Trophoblast cell (in vitro differentiated cells and primary cell): ENCODE measurements around the gene TCEANC2.
A peak's percentile ranks its signal among the peaks of the same experiment; 100 is the strongest.

Source experiments
- DNase-seq, 2 donors: peaks; one replicate each; pipeline ENCODE4 v3.0.0-alpha.2; 2016
- H2AFZ ChIP-seq: 2 replicates; pipeline ENCODE4 v1.6.1; 2013; ENCODE audit warnings: low read length, moderate library complexity, mild to moderate bottlenecking; ENCODE audit not compliant: insufficient read depth, poor library complexity
- H2AK5ac ChIP-seq: 2 replicates; pipeline ENCODE4 v1.6.1; 2013; ENCODE audit warnings: mild to moderate bottlenecking, low read length
- H2BK120ac ChIP-seq: 2 replicates; pipeline ENCODE4 v1.6.1; 2013; ENCODE audit warnings: low read length, mild to moderate bottlenecking, moderate library complexity; ENCODE audit not compliant: insufficient read depth, poor library complexity
- H2BK12ac ChIP-seq: 2 replicates; pipeline ENCODE4 v1.6.1; 2013; ENCODE audit warnings: mild to moderate bottlenecking, low read length, moderate library complexity
- H2BK5ac ChIP-seq: 2 replicates; pipeline ENCODE4 v1.6.1; 2013; ENCODE audit warnings: low read length, low read depth, moderate library complexity, mild to moderate bottlenecking; ENCODE audit not compliant: poor library complexity
- H3K14ac ChIP-seq: 2 replicates; pipeline ENCODE4 v1.6.1; 2013; ENCODE audit warnings: mild to moderate bottlenecking, low read length
- H3K18ac ChIP-seq: 2 replicates; pipeline ENCODE4 v1.6.1; 2013; ENCODE audit warnings: mild to moderate bottlenecking, low read length
- H3K23ac ChIP-seq: 2 replicates; pipeline ENCODE4 v1.6.1; 2013; ENCODE audit warnings: low read length
- H3K27ac ChIP-seq: 2 replicates; pipeline ENCODE4 v1.5.1; 2013; ENCODE audit warnings: low read depth, mild to moderate bottlenecking, inconsistent platforms, low read length, moderate library complexity
- H3K27me3 ChIP-seq: 2 replicates; pipeline ENCODE4 v1.6.1; 2013; ENCODE audit warnings: inconsistent platforms, mild to moderate bottlenecking, low read length, moderate library complexity; ENCODE audit not compliant: insufficient read depth
- H3K36me3 ChIP-seq, 2 experiments: 1 replicate in 1 of 2; 2 replicates in 1 of 2; pipeline ENCODE4 v1.6.1; 2013; ENCODE audit warnings: low read length in 2 of 2, mild to moderate bottlenecking in 2 of 2, moderate library complexity in 1 of 2; ENCODE audit not compliant: insufficient read depth in 2 of 2, control insufficient read depth in 1 of 2
- H3K4ac ChIP-seq: 2 replicates; pipeline ENCODE4 v1.6.1; 2013; ENCODE audit warnings: low read depth, mild to moderate bottlenecking, low read length, moderate library complexity
- H3K4me1 ChIP-seq, 2 experiments: 1 replicate in 1 of 2; 2 replicates in 1 of 2; pipeline ENCODE4 v1.6.1; 2013; ENCODE audit warnings: low read length in 2 of 2, mild to moderate bottlenecking in 2 of 2, moderate library complexity in 1 of 2; ENCODE audit not compliant: insufficient read depth in 2 of 2, control insufficient read depth in 1 of 2
- H3K4me2 ChIP-seq: 2 replicates; pipeline ENCODE4 v1.6.1; 2013; ENCODE audit warnings: inconsistent platforms, mild to moderate bottlenecking, low read length, moderate library complexity
- H3K4me3 ChIP-seq: 2 replicates; pipeline ENCODE4 v1.5.1; 2013; ENCODE audit warnings: mild to moderate bottlenecking, low read depth, low read length, inconsistent platforms
- H3K79me1 ChIP-seq: one replicate; pipeline ENCODE4 v1.6.1; 2013; ENCODE audit warnings: low read length
- H3K79me2 ChIP-seq: 2 replicates; pipeline ENCODE4 v1.6.1; 2013; ENCODE audit warnings: low read length, mild to moderate bottlenecking; ENCODE audit not compliant: control insufficient read depth, insufficient read depth, poor library complexity
- H3K9ac ChIP-seq: 2 replicates; pipeline ENCODE4 v1.6.1; 2013; ENCODE audit warnings: mild to moderate bottlenecking, low read length
- H3K9me3 ChIP-seq: 2 replicates; pipeline ENCODE4 v1.6.1; 2013; ENCODE audit warnings: low read depth, mild to moderate bottlenecking, control low read depth, inconsistent platforms, low read length; ENCODE audit not compliant: insufficient read depth
- H4K12ac ChIP-seq: 2 replicates; pipeline ENCODE4 v1.6.1; 2013; ENCODE audit warnings: low read depth, mild to moderate bottlenecking, low read length, moderate library complexity
- H4K8ac ChIP-seq: 2 replicates; pipeline ENCODE4 v1.6.1; 2013; ENCODE audit warnings: low read depth, mild to moderate bottlenecking, low read length, moderate library complexity
- H4K91ac ChIP-seq: one replicate; pipeline ENCODE4 v1.6.1; 2013; ENCODE audit warnings: low read depth, mild to moderate bottlenecking, low read length, moderate library complexity
- WGBS: extraction: QIAGEN DNeasy Blood & Tissue Kit; methylation state at CpG from one replicate; pipeline ENCODE4 v1.1.7; 2013; ENCODE audit warnings: missing lambda C conversion rate; ENCODE audit not compliant: insufficient read length, insufficient coverage; ENCODE audit errors: extremely low coverage; 5-methylcytosine and 5-hydroxymethylcytosine counted together

The TCEANC2 gene

DNA sequence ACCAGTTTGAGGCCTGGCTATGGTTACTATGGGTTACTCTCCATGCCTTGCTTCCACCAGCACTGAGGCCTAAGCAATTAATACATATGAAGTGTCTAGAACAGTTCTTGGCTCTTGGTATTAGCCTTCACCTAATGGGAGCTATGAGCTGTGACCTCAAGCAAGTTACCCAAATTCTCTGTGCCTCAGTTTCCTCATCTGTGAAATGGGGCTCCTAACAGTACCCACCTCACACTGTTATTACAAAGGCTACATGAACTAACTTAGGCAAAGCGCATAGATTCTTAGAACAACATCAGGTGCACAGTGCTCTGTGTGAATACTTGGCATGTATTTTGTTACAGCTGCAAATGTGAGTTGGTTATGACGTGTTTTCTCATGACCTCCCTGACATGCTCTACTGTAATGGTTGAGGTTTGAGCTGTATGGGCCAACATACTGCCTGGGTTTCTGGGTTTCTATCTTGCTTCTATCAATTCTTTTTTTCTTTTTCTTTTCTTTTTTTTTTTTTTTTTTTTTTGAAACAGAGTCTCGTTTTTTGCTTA, 72.9 kb downstream of the TCEANC2 start:
- no peak overlapping the region for H2BK12ac ChIP-seq
- no peak overlapping the region for H2BK5ac ChIP-seq
- H3K9ac ChIP-seq = no peak overlapping the region
- H3K14ac ChIP-seq = no peak overlapping the region
- H3K9me3 ChIP-seq = peaks cover 1% of the 10 kb centered on the region
- H3K4me3 ChIP-seq = no peak overlapping the region
- H3K27ac ChIP-seq = no peak overlapping the region
- H4K8ac ChIP-seq = no peak overlapping the region
- no peaks in the 10 kb centered on the region for H3K79me1 ChIP-seq
- peaks cover 0 to 1% of the 10 kb centered on the region in 2 experiments for H3K4me1 ChIP-seq
- H3K23ac ChIP-seq = no peak overlapping the region
- no peak overlapping the region for H4K12ac ChIP-seq
- H4K91ac ChIP-seq = peak overlapping the region; percentile 17
- H2BK120ac ChIP-seq = no peak overlapping the region
- H2AK5ac ChIP-seq = no peak overlapping the region
- H3K18ac ChIP-seq = no peak overlapping the region
- no CpG with 5 or more reads among the region's 3 CpGs for WGBS
- no peak overlapping the region for H3K4me2 ChIP-seq
- H3K4ac ChIP-seq = no peak overlapping the region
- H3K79me2 ChIP-seq = no peaks in the 10 kb centered on the region
- DNase-seq = no peak
- H3K36me3 ChIP-seq = no peaks in the 10 kb centered on the region
- no peaks in the 10 kb centered on the region for H3K27me3 ChIP-seq
- H2AFZ ChIP-seq = no peak overlapping the region

DNA sequence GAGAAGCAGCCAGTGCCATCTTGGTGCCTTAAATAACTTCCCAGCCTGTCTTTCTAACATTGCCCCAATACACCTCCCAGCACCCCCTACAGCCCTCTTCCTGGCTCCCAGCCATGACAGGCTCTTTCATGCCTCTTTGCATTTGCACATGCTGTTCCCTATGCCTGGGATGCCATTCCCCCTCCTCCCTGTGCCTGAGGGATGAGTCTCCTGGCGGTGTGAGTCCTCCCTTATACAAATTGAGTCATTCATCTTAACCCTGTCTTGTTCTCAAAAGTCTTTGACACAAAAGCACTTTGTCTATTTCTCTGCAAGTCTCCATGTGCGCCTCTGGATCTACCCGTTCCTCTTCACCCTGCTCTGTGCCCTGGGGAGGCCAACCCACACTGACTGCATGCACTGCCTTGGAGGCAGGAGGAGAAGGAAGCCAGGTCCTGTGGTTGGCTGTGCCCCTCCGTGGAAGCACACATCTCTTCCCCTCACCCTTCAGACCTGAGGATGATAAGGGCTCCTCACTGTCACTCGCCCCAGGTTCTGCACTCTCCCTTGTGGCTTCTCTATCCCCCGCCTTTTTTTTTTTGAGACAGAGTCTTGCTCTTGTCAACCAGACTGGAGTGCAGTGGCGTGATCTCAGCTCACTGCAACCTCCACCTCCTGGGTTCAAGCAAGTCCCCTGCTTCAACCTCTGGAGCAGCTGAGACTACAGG, 74.3 kb downstream of the TCEANC2 start:
- H4K91ac ChIP-seq = no peak overlapping the region
- H3K9me3 ChIP-seq = peaks cover 1% of the 10 kb centered on the region
- no peak overlapping the region for H2BK12ac ChIP-seq
- H3K36me3 ChIP-seq = no peaks in the 10 kb centered on the region
- no peak overlapping the region for H3K14ac ChIP-seq
- H3K79me2 ChIP-seq = no peaks in the 10 kb centered on the region
- H2BK5ac ChIP-seq = no peak overlapping the region
- no peaks in the 10 kb centered on the region for H3K27me3 ChIP-seq
- whole genome bisulfite sequencing = no CpG with 5 or more reads among the region's 7 CpGs
- H3K4me1 ChIP-seq = no peaks in the 10 kb centered on the region
- H3K18ac ChIP-seq = no peak overlapping the region
- H2AK5ac ChIP-seq = no peak overlapping the region
- DNase-seq = no peak
- no peak overlapping the region for H3K4ac ChIP-seq
- H3K9ac ChIP-seq = no peak overlapping the region
- no peak overlapping the region for H3K23ac ChIP-seq
- H2BK120ac ChIP-seq = no peak overlapping the region
- no peak overlapping the region for H3K4me3 ChIP-seq
- H4K12ac ChIP-seq = no peak overlapping the region
- H2AFZ ChIP-seq = no peak overlapping the region
- H3K27ac ChIP-seq = no peak overlapping the region
- no peak overlapping the region for H4K8ac ChIP-seq
- no peak overlapping the region for H3K4me2 ChIP-seq
- H3K79me1 ChIP-seq = no peaks in the 10 kb centered on the region

- H2AK5ac ChIP-seq = no peak overlapping the region
- H4K91ac ChIP-seq = no peak overlapping the region
- peaks cover 2% of the 10 kb centered on the region for H3K9me3 ChIP-seq
- peaks cover 5% of the 10 kb centered on the region for H3K79me1 ChIP-seq
- no peak overlapping the region for H2BK12ac ChIP-seq
- no peak overlapping the region for H2BK120ac ChIP-seq
- H4K8ac ChIP-seq = no peak overlapping the region
- no peak overlapping the region for H2BK5ac ChIP-seq
- H3K23ac ChIP-seq = no peak overlapping the region
- H3K18ac ChIP-seq = no peak overlapping the region
- no CpG with 5 or more reads among the region's 2 CpGs for WGBS
- H3K27me3 ChIP-seq = no peaks in the 10 kb centered on the region
- H3K36me3 ChIP-seq = no peaks in the 10 kb centered on the region
- H3K14ac ChIP-seq = no peak overlapping the region
- H3K27ac ChIP-seq = no peak overlapping the region
- H3K79me2 ChIP-seq = no peaks in the 10 kb centered on the region
- peaks cover 0 to 4% of the 10 kb centered on the region in 2 experiments for H3K4me1 ChIP-seq
- no peak overlapping the region for H3K4me3 ChIP-seq
- no peak overlapping the region for H3K4me2 ChIP-seq
- H4K12ac ChIP-seq = no peak overlapping the region
- no peak overlapping the region for H3K9ac ChIP-seq
- no peak overlapping the region for H3K4ac ChIP-seq
- no peak for DNase-seq
- no peak overlapping the region for H2AFZ ChIP-seq
Measured at GRCh38 chr1:54129858-54130257, 76.5 kb downstream of the TCEANC2 start.

DNA sequence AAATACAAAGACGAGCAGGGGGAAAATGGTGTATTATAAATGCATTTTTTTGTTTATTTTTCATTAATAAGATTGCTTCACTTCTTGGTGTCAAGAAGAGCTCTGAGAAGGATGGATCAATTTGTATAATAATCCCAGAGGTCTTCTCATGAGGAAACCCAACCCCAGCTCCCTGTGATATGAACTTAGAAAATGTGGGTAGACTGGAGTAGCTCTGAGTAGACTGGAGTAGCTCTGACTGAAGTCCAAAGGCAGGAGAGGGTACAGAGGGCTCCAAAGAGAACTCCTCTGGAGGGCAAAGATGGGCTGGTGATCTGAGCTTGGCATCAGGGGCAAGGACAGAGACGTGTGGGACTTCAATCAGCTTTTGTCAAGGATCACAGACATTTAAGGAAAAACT, 78.0 kb downstream of the TCEANC2 start:
- Histone ChIP-seq H3K27me3 (no peaks in the 10 kb centered on the region), H3K27ac (no peak overlapping the region), H4K91ac (no peak overlapping the region), H2BK120ac (no peak overlapping the region), H4K8ac (no peak overlapping the region), H3K4me2 (no peak overlapping the region), H4K12ac (no peak overlapping the region), H2BK5ac (no peak overlapping the region), H2AK5ac (no peak overlapping the region), H3K36me3 (no peaks in the 10 kb centered on the region), H3K18ac (no peak overlapping the region), H3K79me2 (peaks cover 6% of the 10 kb centered on the region), H2AFZ (no peak overlapping the region), H3K23ac (no peak overlapping the region), H3K79me1 (peaks cover 15% of the 10 kb centered on the region), H3K4ac (no peak overlapping the region), H3K9ac (no peak overlapping the region), H2BK12ac (no peak overlapping the region), H3K4me1 (peaks cover 7 to 12% of the 10 kb centered on the region in 2 experiments), H3K4me3 (no peak overlapping the region), H3K14ac (no peak overlapping the region), H3K9me3 (peaks cover 2% of the 10 kb centered on the region)
- WGBS = no CpG with 5 or more reads among the region's 2 CpGs
- no peak for DNase-seq
